ENCODE results near the gene ATP8B1. TPM values are rescaled to one million over a fixed set of nuclear protein-coding genes. Genes with fewer than 3 reads are reported as not detected.

The ATP8B1 gene
- total and polyA plus RNA-seq, 2 experiments from 2014 or later = 1.7 to 3.0 TPM

- Mint-ChIP-seq H3K4me1 (no peaks in the 10 kb centered on the region), H3K4me3 (no peak overlapping the region), H3K27me3 (ENCODE audit: insufficient read depth, low read depth, poor library complexity) (peaks cover 1% of the 10 kb centered on the region), H3K9me3 (peaks cover 3% of the 10 kb centered on the region; the same call in 1 of the 3 replicates), H3K36me3 (ENCODE audit: low read depth) (peaks cover 18% of the 10 kb centered on the region; the same call in 2 of the 3 replicates), H3K27ac (no peak overlapping the region)
- Histone ChIP-seq H3K9me2 (ENCODE audit: insufficient read depth) (no peaks in the 10 kb centered on the region), H2AFZ (no peak overlapping the region), H4K20me1 (replicated peaks; ENCODE audit: insufficient read depth) (no peaks in the 10 kb centered on the region; the same call in 1 of the 2 replicates), H3K27me3 (ENCODE audit: insufficient read depth) (no peaks in the 10 kb centered on the region), H3K4me3 (no peak overlapping the region), H3K4me1 (ENCODE audit: insufficient read depth) (no peaks in the 10 kb centered on the region), H3K4me2 (no peak overlapping the region), H3F3A (replicated peaks; ENCODE audit: low read depth) (no peaks in the 10 kb centered on the region), H3K36me3 (ENCODE audit: insufficient read depth) (no peaks in the 10 kb centered on the region), H3K79me2 (replicated peaks; ENCODE audit: insufficient read depth) (no peaks in the 10 kb centered on the region), H3K27ac (ENCODE audit: low read depth) (no peak overlapping the region)
- DNase-seq (ENCODE audit: low spot score) (no peak), ATAC-seq (no peak)
- TF ChIP-seq NANOG (IDR thresholded peaks at IDR 0.05; ENCODE audit: borderline replicate concordance) (no peak), EZH2phosphoT487 (IDR thresholded peaks at IDR 0.05; ENCODE audit: unreplicated experiment) (no peak), STAT1 (IDR thresholded peaks at IDR 0.05; ENCODE audit: unreplicated experiment) (no peak), POLR2AphosphoS5 (IDR thresholded peaks at IDR 0.05; ENCODE audit: low read depth) (no peak), ZNF331 (CRISPR knock-in tag; IDR thresholded peaks at IDR 0.05; ENCODE audit: low read depth) (no peak), EZH2 (IDR thresholded peaks at IDR 0.05; ENCODE audit: low read depth, unreplicated experiment) (no peak), CREB1 (CRISPR knock-in tag; IDR thresholded peaks at IDR 0.05; ENCODE audit: low read depth) (no peak), ZNF114 (CRISPR knock-in tag; IDR thresholded peaks at IDR 0.05) (no peak)
- TF ChIP-seq, protein P1, sequence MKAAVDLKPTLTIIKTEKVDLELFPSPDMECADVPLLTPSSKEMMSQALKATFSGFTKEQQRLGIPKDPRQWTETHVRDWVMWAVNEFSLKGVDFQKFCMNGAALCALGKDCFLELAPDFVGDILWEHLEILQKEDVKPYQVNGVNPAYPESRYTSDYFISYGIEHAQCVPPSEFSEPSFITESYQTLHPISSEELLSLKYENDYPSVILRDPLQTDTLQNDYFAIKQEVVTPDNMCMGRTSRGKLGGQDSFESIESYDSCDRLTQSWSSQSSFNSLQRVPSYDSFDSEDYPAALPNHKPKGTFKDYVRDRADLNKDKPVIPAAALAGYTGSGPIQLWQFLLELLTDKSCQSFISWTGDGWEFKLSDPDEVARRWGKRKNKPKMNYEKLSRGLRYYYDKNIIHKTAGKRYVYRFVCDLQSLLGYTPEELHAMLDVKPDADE (IDR thresholded peaks at IDR 0.05) = no peak
These were observed 128.2 kb downstream of the ATP8B1 start for GRCh38 chr18:57674891-57675290.

GRCh38 chr18:57670046-57670445 is 133.1 kb downstream of the ATP8B1 start:
- H3K79me2 ChIP-seq (replicated peaks; ENCODE audit: insufficient read depth) = no peaks in the 10 kb centered on the region
- no peak overlapping the region for H3K4me3 ChIP-seq
- ATAC-seq (no peak), DNase-seq (ENCODE audit: low spot score) (no peak)
- H3K4me1 ChIP-seq (ENCODE audit: insufficient read depth) = no peaks in the 10 kb centered on the region
- H3K27me3 ChIP-seq (ENCODE audit: insufficient read depth) = no peaks in the 10 kb centered on the region
- Mint-ChIP-seq H3K27ac (no peak overlapping the region), H3K9me3 (peaks cover 3% of the 10 kb centered on the region; the same call in 1 of the 3 replicates), H3K36me3 (ENCODE audit: low read depth) (peaks cover 15% of the 10 kb centered on the region; the same call in 2 of the 3 replicates), H3K4me3 (no peak overlapping the region), H3K27me3 (ENCODE audit: insufficient read depth, low read depth, poor library complexity) (peaks cover 1% of the 10 kb centered on the region), H3K4me1 (peaks cover 4% of the 10 kb centered on the region; the same call in 2 of the 3 replicates)
- no peak overlapping the region for H2AFZ ChIP-seq
- no peaks in the 10 kb centered on the region for H3K36me3 ChIP-seq (ENCODE audit: insufficient read depth)
- H3K4me2 ChIP-seq = no peak overlapping the region
- H3K27ac ChIP-seq (ENCODE audit: low read depth) = no peak overlapping the region
- H3K9me2 ChIP-seq (ENCODE audit: insufficient read depth) = no peaks in the 10 kb centered on the region
- no peaks in the 10 kb centered on the region for H4K20me1 ChIP-seq (replicated peaks; ENCODE audit: insufficient read depth)
- H3F3A ChIP-seq (replicated peaks; ENCODE audit: low read depth) = no peaks in the 10 kb centered on the region
- TF ChIP-seq, protein P1 (IDR thresholded peaks at IDR 0.05) = no peak
- TF ChIP-seq EZH2 (IDR thresholded peaks at IDR 0.05; ENCODE audit: low read depth, unreplicated experiment) (no peak), JUNB (IDR thresholded peaks at IDR 0.05; ENCODE audit: unreplicated experiment) (no peak), ZNF114 (CRISPR knock-in tag; IDR thresholded peaks at IDR 0.05) (no peak), ZNF331 (CRISPR knock-in tag; IDR thresholded peaks at IDR 0.05; ENCODE audit: low read depth) (no peak), STAT1 (IDR thresholded peaks at IDR 0.05; ENCODE audit: unreplicated experiment) (no peak), EZH2phosphoT487 (IDR thresholded peaks at IDR 0.05; ENCODE audit: unreplicated experiment) (no peak), POLR2AphosphoS5 (IDR thresholded peaks at IDR 0.05; ENCODE audit: low read depth) (no peak), CREB1 (CRISPR knock-in tag; IDR thresholded peaks at IDR 0.05; ENCODE audit: low read depth) (no peak)
- TF ChIP-seq, protein P2, sequence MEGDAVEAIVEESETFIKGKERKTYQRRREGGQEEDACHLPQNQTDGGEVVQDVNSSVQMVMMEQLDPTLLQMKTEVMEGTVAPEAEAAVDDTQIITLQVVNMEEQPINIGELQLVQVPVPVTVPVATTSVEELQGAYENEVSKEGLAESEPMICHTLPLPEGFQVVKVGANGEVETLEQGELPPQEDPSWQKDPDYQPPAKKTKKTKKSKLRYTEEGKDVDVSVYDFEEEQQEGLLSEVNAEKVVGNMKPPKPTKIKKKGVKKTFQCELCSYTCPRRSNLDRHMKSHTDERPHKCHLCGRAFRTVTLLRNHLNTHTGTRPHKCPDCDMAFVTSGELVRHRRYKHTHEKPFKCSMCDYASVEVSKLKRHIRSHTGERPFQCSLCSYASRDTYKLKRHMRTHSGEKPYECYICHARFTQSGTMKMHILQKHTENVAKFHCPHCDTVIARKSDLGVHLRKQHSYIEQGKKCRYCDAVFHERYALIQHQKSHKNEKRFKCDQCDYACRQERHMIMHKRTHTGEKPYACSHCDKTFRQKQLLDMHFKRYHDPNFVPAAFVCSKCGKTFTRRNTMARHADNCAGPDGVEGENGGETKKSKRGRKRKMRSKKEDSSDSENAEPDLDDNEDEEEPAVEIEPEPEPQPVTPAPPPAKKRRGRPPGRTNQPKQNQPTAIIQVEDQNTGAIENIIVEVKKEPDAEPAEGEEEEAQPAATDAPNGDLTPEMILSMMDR (conservative IDR thresholded peaks at IDR 0.05; ENCODE audit: low read depth in 2 of 2) = no peak
- TF ChIP-seq, protein P3, sequence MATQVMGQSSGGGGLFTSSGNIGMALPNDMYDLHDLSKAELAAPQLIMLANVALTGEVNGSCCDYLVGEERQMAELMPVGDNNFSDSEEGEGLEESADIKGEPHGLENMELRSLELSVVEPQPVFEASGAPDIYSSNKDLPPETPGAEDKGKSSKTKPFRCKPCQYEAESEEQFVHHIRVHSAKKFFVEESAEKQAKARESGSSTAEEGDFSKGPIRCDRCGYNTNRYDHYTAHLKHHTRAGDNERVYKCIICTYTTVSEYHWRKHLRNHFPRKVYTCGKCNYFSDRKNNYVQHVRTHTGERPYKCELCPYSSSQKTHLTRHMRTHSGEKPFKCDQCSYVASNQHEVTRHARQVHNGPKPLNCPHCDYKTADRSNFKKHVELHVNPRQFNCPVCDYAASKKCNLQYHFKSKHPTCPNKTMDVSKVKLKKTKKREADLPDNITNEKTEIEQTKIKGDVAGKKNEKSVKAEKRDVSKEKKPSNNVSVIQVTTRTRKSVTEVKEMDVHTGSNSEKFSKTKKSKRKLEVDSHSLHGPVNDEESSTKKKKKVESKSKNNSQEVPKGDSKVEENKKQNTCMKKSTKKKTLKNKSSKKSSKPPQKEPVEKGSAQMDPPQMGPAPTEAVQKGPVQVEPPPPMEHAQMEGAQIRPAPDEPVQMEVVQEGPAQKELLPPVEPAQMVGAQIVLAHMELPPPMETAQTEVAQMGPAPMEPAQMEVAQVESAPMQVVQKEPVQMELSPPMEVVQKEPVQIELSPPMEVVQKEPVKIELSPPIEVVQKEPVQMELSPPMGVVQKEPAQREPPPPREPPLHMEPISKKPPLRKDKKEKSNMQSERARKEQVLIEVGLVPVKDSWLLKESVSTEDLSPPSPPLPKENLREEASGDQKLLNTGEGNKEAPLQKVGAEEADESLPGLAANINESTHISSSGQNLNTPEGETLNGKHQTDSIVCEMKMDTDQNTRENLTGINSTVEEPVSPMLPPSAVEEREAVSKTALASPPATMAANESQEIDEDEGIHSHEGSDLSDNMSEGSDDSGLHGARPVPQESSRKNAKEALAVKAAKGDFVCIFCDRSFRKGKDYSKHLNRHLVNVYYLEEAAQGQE (IDR thresholded peaks at IDR 0.05; ENCODE audit: unreplicated experiment) = no peak
